GM12878 (cell line): ENCODE results near the gene NRM. TPM values are rescaled to one million over a fixed set of nuclear protein-coding genes. Genes with fewer than 3 reads are reported as not detected.

Experiments used
- ATAC-seq: fragments of 200-7000 bp; cut with Tn5 transposase; 3 replicates; pipeline ENCODE4 v1.9.1; 2020; ENCODE audit warnings: mild to moderate bottlenecking, moderate library complexity
- BruUV-seq: library from RNA; stranded (reverse); fragments of 400-500 nt; replicated peaks from 2 replicates; lab custom pipeline; 2021; lab: Mats Ljungman, UMichigan
- CTCF ChIA-PET: fragments of 300-600 bp; sonication (Branson Sonifier 250); formaldehyde crosslinking; extraction: SDS; loops from one replicate; lab custom pipeline; 2021; ENCODE audit warnings: inconsistent platforms; lab: Yijun Ruan, JAX
- POLR2A ChIA-PET: fragments of 350-600 bp; formaldehyde crosslinking; extraction: SDS; loops from one replicate; lab custom pipeline; 2021; ENCODE audit warnings: inconsistent platforms; lab: Charles Lee
- RAD21 ChIA-PET: fragments of 300-600 bp; sonication (Branson Sonifier 250); formaldehyde crosslinking; loops from one replicate; lab custom pipeline; 2023; ENCODE audit warnings: antibody characterized with exemption; ENCODE audit not compliant: unreplicated experiment; lab: Charles Lee
- SMC1A ChIA-PET: fragments of 300-600 bp; sonication (Branson Sonifier 250); formaldehyde crosslinking; loops from one replicate; lab custom pipeline; 2023; ENCODE audit not compliant: unreplicated experiment, uncharacterized antibody; lab: Charles Lee
- DNase-seq: peaks from one replicate; pipeline ENCODE4 v3.0.0-alpha.2; 2011; ENCODE audit warnings: low read depth, low spot score
- FAIRE-seq: peaks from 3 replicates; lab custom pipeline; 2011; peaks lifted over from hg19 to GRCh38; lab: Jason Lieb, UNC
- H2AFZ ChIP-seq: 2 replicates; pipeline ENCODE4 v1.6.0; 2011; ENCODE audit warnings: low read depth, low read length, control low read depth; ENCODE audit not compliant: control insufficient read depth
- H3K27ac ChIP-seq: 2 replicates; pipeline ENCODE4 v1.5.1; 2011; ENCODE audit warnings: control low read depth; ENCODE audit not compliant: control insufficient read depth, insufficient read depth
- H3K27me3 ChIP-seq, 2 experiments: replicated peaks in 1 of 2; 2 replicates each; pipeline versions ENCODE4 v1.6.0 to v1.6.1; 2011; ENCODE audit warnings: low read length in 1 of 2; ENCODE audit not compliant: control insufficient read depth in 2 of 2, insufficient read depth in 2 of 2
- H3K36me3 ChIP-seq, 2 experiments: 2 replicates each; pipeline ENCODE4 v1.5.1; 2011; ENCODE audit warnings: low read length in 1 of 2; ENCODE audit not compliant: control insufficient read depth in 2 of 2, insufficient read depth in 2 of 2
- H3K4me1 ChIP-seq: 2 replicates; pipeline ENCODE4 v1.6.1; 2011; ENCODE audit warnings: mild to moderate bottlenecking, low read length, moderate library complexity, mixed read lengths; ENCODE audit not compliant: control insufficient read depth, insufficient read depth
- H3K4me2 ChIP-seq: 2 replicates; pipeline ENCODE4 v1.6.0; 2011; ENCODE audit warnings: control low read depth; ENCODE audit not compliant: control insufficient read depth, insufficient read depth
- H3K4me3 ChIP-seq: fragments of 200-600 bp; sonication (generic); 2 replicates; pipeline ENCODE4 v1.5.1; 2016
- H3K79me2 ChIP-seq: 2 replicates; pipeline ENCODE4 v1.6.0; 2011; ENCODE audit warnings: low read length; ENCODE audit not compliant: control insufficient read depth, insufficient read depth
- H3K9ac ChIP-seq: 2 replicates; pipeline ENCODE4 v1.8.0; 2011; ENCODE audit warnings: low read length, control low read depth, mixed read lengths; ENCODE audit not compliant: control insufficient read depth, insufficient read depth
- H3K9me3 ChIP-seq: replicated peaks from 3 replicates; pipeline ENCODE4 v1.5.1; 2011; ENCODE audit warnings: mild to moderate bottlenecking, low read length; ENCODE audit not compliant: control insufficient read depth, insufficient read depth
- H4K20me1 ChIP-seq: 2 replicates; pipeline ENCODE4 v1.6.0; 2011; ENCODE audit not compliant: control insufficient read depth, insufficient read depth
- BCL11A ChIP-seq: IDR thresholded peaks from 2 replicates; pipeline ENCODE4 v1.6.1; 2011; ENCODE audit warnings: low read depth, low read length
- CBFB ChIP-seq: IDR thresholded peaks from 2 replicates; pipeline ENCODE4 v1.6.1; 2016; ENCODE audit warnings: antibody characterized with exemption, low read depth
- ESRRA ChIP-seq: IDR thresholded peaks from 2 replicates; pipeline ENCODE4 v1.6.1; 2012; ENCODE audit warnings: mild to moderate bottlenecking, low read length, improper control_type of control experiment
- FOXM1 ChIP-seq: IDR thresholded peaks from 2 replicates; pipeline ENCODE4 v1.6.1; 2012; ENCODE audit warnings: low read depth, mild to moderate bottlenecking, inconsistent platforms, low read length, moderate library complexity
- NFIC ChIP-seq: IDR thresholded peaks from 2 replicates; pipeline ENCODE4 v1.6.1; 2012; ENCODE audit warnings: low read depth, mild to moderate bottlenecking, inconsistent platforms, low read length, moderate library complexity
- NR2C1 ChIP-seq: fragments of 450-650 bp; IDR thresholded peaks from 2 replicates; pipeline ENCODE4 v1.6.1; 2017; ENCODE audit warnings: antibody characterized with exemption, mild to moderate bottlenecking, moderate library complexity
- NRF1 ChIP-seq: conservative IDR thresholded peaks from 2 replicates; pipeline ENCODE4 v1.6.1; 2011; ENCODE audit warnings: mild to moderate bottlenecking, low read depth, low read length, improper control_type of control experiment
- TCF12 ChIP-seq: IDR thresholded peaks from 2 replicates; pipeline ENCODE4 v1.6.1; 2011; ENCODE audit warnings: low read depth, mild to moderate bottlenecking, low read length
- WGBS: methylation state at CpG from one replicate; pipeline ENCODE4 v1.1.6; 2016; ENCODE audit warnings: low lambda C conversion rate; ENCODE audit not compliant: insufficient replicate concordance, insufficient coverage; ENCODE audit errors: missing lambda C conversion rate; 5-methylcytosine and 5-hydroxymethylcytosine counted together
- in situ Hi-C: fragments of 300-500 bp; cut with MboI; formaldehyde crosslinking; loops from 9 replicates; pipeline ENCODE4 v1.14.3; 2018; ENCODE audit warnings: mixed read lengths
- intact Hi-C: fragments of 100-400 bp; cut with micrococcal nuclease; formaldehyde crosslinking; loops from one replicate; pipeline ENCODE4 v1.14.2; 2022; ENCODE audit not compliant: unreplicated experiment
- polyA plus RNA-seq, 11 experiments: library from polyadenylated mRNA; depleted of rRNA in 4 of 11; unstranded in 6 of 11; stranded (reverse) in 5 of 11; fragments of >200 nt; fragmentation: Nextera tagmentation in 4 of 11; fragmentation: Illumina TruSeq in 1 of 11; extraction: Ambion mirVana in 4 of 11; extraction: Trizol in 1 of 11; gene quantifications; 1 replicate in 1 of 11; 2 replicates in 10 of 11; pipeline versions ENCODE4 v1.2.1 to v1.2.3, GENCODE V29; 2011 to 2016; ENCODE audit warnings: inconsistent platforms in 2 of 11, missing spikeins in 2 of 11, low read depth in 1 of 11
- total RNA-seq, 4 experiments: library from RNA; depleted of rRNA in 3 of 4; stranded (reverse); fragments of >200 nt in 3 of 4; fragmentation: Illumina TruSeq in 1 of 4; extraction: Trizol in 1 of 4; gene quantifications; 2 replicates each; pipeline versions ENCODE4 v1.2.1 to v1.2.3, GENCODE V29; 2013 to 2021

The NRM gene
- total and polyA plus RNA-seq, 10 of the 15 experiments (the other 5 are each of a cell fraction or from before 2014, with no cell fraction given) = 15.4 to 46.7 (median 29.0) TPM

GRCh38 chr6:30683980-30684338, 6.8 kb downstream of the NRM start:
- intact Hi-C loops = loop anchor here (5.0 kb wide), 2 partner anchors 143 to 193 kb away; no protein-coding TSS in a partner anchor
- Histone ChIP-seq H3K79me2 (peaks cover 98% of the 10 kb centered on the region), H3K27me3 (no peaks in the 10 kb centered on the region), H3K4me3 (peak overlapping the region; percentile 100), H3K9me3 (no peaks in the 10 kb centered on the region), H3K9ac (peak overlapping the region; percentile 75), H4K20me1 (peaks cover 5% of the 10 kb centered on the region; the same call in 1 of the 2 replicates), H2AFZ (no peak overlapping the region), H3K27ac (peak overlapping the region; percentile 94), H3K36me3 (peaks cover 0 to 9% of the 10 kb centered on the region in 2 experiments; a peak in 3 of 4 replicates), H3K4me1 (peaks cover 16% of the 10 kb centered on the region), H3K4me2 (peak overlapping the region; percentile 89)
- FAIRE-seq (no peak), DNase-seq (no peak)
- no TSS peak for BruUV-seq
- RAD21 ChIA-PET = interaction anchor here (0.8 to 14.2 kb wide), 5 partner anchors 37 to 154 kb away, joined by 3 to 232 read pairs (median 3); partner anchors contain the start of genes MDC1 and TUBB
- 0% methylated on average over 1 of the region's 2 CpGs for WGBS
- SMC1A ChIA-PET = interaction anchor here (11.3 kb wide), 1 partner anchor 40 kb away, joined by 265 read pairs; the partner anchor contains the start of genes MDC1 and TUBB
- CTCF ChIA-PET = interaction anchor here (0.9 to 9.5 kb wide), 3 partner anchors 10 to 137 kb away, joined by 4 to 487 read pairs (median 5); partner anchors contain the start of genes MDC1 and TUBB
- POLR2A ChIA-PET = interaction anchor here (0.6 to 9.5 kb wide), 6 partner anchors 36 to 71 kb away, joined by 3 to 200 read pairs (median 4); partner anchors contain the start of genes MDC1 and TUBB
- TF ChIP-seq FOXM1 (no peak), CBFB (no peak), BCL11A (no peak), NRF1 (no peak), TCF12 (no peak), NFIC (no peak), NR2C1 (no peak), ESRRA (no peak)
- TF ChIP-seq, all 136 proteins: peak for 0
- ATAC-seq = no peak
- in situ Hi-C loops = loop anchor here (5.0 kb wide), 2 partner anchors 33 to 138 kb away; partner anchors contain the start of gene MDC1
